NCI-H2227 (cell line): ENCODE data around the gene PLEKHM2.
A peak's percentile ranks its signal among the peaks of the same experiment; 100 is the strongest.

ENCODE experiments used
- DNase-seq: peaks from one replicate; lab custom pipeline; 2025; ENCODE audit not compliant: unreplicated experiment; lab: John Stamatoyannopoulos, UW

The PLEKHM2 gene

DNA sequence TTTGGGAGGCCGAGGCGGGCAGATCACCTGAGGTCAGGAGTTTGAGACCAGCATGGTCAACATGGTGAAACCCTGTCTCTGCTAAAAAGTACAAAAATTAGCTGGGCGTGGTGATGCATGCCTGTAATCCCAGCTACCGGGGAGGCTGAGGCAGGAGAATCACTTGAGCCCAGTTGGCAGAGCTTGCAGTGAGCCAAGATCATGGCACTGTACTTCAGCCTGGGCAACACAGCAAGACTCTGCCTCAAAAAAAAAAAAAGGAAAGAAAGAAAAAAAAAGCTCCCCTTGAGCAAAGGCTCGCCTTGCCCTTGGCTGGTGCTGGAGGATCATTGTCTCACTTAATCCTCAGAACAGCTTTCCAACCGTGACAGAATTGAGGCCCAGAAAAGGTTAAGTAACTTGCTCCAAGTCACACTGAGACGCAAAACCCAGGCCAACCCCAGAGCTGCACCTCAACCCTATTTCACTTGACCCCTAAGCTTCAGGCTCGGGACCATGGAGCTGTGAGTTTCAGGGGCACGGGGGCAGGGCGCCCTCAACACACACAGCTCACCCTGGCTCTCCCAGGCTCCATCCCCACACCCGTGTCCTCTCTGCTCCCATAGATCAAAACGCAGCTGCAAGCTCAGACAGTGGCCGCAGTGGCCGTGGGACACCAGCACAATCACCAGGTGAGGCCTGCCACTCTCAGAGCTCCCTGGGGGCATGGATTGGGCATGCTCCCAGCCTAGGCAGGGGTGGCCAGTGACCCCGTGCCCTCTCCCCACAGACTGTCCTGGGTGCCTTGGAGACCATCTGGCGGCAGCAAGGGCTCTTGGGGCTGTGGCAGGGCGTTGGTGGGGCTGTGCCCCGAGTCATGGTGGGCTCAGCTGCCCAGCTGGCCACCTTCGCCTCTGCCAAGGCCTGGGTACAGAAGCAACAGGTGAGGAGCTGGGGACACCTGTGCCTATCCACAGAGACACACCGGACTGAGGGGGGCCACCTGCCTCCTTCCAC lies 53.5 kb downstream of the PLEKHM2 start:
- no peak for DNase-seq

DNA sequence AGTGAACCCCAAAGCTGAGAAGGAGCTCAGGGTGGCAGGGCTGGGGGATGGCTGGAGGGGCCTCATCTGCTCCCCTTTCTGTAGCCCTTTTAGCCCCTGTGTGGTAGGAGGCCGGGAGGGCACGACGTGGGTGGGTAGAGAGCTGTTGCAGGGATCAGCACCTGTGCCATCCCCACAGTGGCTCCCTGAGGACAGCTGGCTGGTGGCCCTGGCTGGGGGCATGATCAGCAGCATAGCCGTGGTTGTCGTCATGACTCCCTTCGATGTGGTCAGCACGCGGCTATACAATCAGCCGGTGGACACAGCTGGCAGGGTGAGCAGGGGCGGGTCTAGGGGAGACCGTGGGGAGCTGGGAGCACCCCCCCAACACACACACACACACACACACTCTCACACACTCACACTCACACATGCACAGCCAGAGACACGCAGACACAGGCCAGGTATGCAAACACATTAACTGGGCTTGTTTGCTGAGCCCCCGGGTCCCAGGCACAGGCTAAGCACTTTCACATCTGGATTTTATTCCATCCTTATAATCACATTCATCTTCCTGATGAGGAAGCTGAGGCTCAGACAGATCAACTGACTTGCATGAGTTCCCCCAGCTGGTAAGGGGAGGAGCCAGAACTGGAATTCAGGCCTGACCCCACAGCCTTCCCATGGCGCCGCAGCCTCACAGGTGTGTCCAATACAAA lies 54.4 kb downstream of the PLEKHM2 start:
- DNase-seq = no peak

DNA sequence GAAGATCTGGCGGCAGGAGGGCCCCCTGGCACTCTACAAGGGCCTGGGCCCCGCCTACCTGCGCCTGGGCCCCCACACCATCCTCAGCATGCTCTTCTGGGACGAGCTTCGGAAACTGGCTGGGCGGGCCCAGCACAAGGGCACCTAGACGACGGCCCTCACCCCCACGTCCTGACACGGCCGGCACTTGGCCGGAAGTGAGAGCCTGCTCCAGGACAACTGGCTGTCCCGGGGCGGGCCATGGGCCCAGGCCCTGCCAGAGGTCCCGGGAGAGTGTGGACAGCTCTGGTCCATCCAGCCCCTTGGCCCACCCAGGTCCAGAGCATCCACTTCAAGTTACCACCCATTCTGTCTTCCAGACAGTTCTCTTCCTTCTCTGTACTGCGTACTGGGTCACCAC lies 55.1 kb downstream of the PLEKHM2 start:
- DNase-seq = no peak

DNA sequence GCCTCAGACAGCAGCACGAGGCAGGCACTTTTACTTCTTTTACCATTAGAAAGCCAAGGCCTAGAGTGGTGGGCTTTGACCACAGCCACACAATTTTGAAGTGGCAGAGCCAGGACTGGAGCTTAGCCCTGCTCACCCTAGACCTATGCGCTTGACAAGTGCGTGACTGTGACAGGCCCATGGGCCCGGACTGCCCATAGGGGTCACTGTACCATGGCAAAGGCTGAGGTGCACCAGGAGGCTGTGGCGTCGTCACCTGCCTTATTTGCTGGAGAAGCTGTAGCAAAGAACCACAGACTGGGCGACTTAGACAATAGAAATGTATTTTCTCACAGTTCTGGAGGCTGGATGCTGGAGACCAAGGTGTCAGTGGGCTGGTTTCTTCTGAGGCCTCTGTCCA lies 55.6 kb downstream of the PLEKHM2 start:
- DNase-seq = no peak

DNA sequence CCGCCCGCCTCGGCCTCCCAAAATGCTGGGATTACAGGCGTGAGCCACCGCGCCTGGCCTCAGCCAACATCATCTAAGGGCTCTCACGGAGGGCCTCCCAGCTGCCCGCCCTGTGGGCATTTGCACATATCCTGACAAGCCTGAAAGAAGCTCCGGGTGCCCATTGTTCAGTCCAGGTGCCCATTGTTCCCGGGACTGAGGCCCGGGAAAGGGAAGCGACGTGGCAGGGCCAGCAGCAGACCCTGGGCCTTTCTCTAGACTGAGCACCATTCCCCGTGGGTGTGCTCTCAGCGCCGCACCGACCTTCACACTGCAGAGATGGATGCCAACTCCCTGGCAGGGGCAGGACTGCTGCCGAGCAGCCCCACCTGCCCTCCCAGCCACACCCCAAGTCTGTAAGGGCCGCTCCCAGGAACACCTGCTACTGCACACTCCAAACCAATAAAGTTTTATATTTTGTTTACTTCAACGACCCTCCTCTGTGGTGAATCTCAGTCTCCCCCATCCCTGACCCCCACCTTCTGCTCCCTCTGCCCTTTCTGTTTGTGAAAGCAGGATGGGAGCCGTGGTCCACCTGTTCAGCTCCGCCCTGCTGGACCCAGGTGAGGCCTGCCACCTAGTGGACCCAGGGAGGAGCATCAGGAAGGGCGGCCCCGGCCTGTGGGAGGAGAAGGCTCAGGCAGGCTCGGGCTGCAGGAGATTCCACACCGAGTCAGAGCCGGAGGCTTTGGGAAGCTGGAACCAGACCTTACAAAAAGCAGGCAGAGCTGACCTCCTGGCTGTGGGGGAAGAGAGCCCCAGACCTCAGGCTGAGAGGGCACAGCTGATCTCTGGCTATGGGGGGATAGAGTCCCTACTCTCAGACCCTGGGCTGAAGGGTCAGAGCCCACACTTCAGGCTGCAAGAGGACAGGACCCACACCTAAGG lies 57.1 kb downstream of the PLEKHM2 start:
- peak; percentile 85 for DNase-seq

DNA sequence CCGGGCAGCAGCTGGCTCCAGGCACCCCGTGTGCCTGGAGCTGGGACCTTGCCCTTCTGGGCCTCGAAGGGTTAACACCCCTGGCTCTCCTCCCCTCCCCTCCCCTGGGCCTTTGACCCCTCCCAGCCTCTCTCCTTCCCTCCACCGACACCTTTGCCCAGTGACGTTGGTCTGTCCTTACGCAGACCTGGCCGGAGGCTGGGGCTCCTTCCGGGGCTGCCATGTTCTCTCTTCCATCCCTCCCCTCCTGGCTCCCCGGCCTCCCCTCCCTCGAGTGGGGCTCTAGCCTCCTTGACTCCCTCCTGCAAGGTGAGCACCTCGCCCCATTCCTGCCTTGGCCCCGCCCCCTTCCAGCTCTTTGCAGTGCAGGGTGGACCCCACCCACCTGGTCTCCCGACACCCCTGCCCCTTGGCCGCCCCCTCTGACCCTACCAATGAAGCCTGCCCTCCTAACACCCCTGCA lies 58.2 kb downstream of the PLEKHM2 start, which contains the start of gene TMEM82:
TMEM82 (plus strand) TSS at position 161 of the 463 bp plus-strand sequence; CDS start at position 222, 61 bp downstream.
- DNase-seq = no peak

DNA sequence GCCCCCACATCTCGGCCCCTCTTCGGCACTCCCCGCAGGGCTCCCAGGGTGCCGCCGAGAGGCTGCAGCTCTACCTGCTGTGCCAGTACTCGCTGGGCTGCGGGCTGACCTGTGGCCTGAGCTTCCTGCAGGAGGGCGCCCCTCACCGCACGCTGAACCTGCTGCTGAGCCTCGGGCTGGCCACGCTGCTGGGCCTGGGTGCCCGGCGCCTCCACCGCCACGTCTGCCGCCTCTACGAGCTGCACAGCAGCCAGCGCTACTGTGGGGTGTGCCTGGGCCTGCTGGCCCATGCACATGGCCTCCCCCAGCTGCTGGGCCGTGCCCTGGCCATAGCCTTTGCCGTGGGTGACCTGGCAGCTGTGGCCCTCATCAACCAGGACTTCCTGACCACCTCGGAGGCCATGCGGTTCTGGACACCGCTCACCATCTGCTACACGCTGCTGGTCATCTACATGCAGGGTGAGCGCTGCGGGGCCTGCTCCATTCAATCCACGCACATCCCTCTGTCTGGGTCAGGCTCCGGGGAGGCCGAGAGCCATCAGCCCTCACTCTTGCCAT lies 60.1 kb downstream of the PLEKHM2 start:
- DNase-seq = no peak

DNA sequence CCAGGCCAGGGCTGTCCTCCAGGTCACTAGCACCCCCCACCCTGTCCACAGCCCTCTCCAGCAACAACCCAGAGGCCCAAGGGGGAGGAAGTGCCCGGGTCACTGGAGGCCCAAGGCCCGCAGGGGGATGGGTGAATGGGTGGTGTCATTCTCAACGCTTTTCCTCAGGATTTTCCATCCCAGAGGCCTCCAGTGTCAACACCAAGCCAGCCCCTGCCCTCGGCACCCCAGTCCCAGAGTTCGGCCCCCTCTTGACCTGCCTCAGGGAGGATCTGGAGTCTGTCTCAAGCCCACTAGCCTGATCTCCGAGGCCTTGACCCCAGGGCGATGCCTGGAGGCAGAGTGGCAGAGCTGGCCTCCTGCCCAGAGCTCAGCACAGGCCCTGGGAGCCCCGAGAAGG lies 63.3 kb downstream of the PLEKHM2 start:
- DNase-seq = no peak

DNA sequence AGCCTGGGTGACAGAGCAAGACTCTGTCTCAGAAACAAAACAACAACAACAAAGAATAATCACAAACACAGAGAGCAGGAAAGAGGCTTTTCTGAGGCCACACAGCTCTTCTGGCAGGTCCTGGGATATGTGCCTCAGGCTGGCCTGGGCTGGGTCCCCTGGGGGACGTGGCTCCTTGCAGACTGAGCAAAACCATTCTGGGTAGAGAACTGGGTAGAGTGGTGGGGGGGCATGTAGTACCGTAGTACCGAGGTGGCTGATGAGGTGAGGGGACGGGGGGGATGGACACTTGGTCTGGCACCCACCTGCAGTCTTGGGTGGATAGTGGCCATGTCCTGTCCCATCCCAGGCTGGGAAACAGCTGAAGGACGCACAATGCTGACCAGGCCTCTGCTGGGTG lies 64.1 kb downstream of the PLEKHM2 start:
- DNase-seq = no peak

DNA sequence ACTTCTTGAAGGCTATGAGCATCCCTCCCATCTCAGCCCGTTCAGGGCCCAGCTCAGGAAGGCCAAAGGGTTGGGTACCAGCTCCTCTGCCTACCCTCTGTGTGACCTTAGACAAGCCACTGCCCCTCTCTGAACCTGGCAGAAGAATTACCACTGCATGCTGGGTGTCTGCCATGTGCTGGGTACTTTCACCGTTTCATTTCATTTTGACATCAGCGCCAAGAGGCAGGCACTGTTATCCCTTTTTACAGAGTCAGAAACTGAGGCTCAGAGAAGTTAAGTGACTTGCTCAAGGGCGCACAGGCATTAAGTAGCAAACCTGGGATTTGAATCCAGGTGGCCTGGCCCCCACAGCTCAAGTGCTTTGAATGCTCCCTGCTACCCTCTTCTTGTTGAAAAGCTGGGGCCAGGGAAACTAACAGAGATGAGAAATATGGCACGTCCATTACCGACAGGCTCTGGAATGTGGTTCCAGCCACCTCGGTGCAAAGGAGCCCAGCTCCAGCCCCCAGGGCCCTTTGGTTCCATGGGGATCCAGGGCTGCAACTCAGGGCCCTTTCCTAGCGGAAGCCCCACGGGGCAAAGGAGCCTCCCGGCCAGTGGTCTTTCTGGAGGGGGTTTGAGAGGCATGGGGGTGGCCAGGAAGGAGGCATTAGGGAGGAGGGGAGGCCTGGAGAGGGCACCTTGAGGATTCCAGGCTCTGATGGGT lies 64.7 kb downstream of the PLEKHM2 start:
- DNase-seq = no peak

DNA sequence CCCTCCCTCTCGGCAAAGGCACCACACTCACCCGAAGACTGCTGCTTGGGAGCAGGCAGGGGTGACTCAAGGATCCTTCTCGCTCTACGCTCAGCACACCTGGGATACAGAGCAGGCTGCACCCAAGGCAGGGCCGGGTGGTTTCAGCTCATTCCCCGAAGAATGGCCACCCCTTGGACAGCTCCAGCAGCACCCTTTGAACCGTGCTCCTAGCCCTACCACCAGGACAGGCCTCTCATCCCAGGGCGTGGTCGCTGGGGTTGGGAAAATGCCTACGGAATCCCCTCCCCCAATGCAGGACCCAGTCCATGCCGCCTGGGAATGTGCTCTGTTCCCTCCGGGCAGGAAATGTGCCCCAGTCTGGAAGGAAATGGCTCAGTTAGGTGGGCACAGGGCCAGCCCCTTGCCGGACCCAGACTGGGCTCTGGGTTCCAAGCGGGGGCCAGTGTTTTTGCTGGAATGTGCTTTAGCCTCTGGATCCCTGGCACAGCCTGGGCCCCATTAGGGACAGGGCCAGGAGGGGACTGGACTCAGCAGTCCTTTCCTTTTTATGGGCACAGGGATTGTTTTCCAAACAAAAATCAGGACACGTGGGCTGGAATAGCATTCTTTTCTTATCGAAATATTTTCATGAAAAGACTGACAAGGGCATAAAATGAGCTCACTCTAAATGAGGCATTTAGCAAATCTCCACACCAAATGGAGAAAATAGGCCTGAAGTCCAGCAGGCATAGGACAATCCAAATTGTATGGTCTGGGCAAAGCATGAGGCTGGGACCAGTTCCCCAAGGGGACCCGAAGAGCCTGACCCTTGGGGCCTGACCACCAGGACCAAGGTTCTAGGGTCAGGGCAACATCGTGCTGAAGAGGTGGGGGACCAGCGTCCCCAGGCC lies 65.5 kb downstream of the PLEKHM2 start:
- no peak for DNase-seq

DNA sequence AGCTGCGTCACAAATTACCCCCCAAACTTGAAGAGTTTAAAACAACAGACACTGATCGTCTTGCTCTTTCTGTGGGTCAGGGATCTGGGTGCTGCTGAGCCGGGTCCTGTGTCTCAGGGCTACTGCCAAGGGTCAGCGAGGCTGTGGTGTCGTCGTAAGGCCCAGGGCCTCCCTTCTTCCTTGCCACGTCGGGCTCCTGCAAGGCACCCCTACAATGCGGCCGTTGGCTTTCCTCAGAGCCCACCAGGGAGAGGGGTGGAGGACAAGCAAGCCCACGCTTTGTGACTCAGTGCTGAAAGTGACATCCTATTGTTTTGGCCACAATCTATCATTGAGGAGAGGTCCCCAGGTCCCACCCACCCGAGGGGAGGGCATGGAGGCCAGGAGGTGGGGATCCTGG lies 66.8 kb downstream of the PLEKHM2 start:
- DNase-seq = no peak

DNA sequence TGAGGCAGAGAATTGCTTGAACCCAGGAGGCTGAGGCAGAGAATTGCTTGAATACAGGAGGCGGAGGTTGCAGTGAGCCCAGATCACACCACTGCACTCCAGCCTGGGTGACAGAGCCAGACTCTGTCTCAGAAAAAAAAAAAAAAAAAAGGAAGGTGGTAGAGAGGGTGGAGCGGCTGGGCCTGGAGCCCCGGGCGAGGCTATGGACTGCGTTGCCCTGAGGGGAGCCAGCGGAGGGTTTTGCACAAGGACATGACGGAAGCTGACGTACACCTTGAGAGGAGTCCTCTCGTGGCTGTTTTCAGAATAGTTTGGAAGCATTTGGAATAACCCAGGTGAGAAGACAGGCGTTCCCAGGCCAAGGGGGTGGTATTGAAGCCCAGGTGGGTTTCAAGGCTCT lies 67.6 kb downstream of the PLEKHM2 start:
- no peak for DNase-seq

DNA sequence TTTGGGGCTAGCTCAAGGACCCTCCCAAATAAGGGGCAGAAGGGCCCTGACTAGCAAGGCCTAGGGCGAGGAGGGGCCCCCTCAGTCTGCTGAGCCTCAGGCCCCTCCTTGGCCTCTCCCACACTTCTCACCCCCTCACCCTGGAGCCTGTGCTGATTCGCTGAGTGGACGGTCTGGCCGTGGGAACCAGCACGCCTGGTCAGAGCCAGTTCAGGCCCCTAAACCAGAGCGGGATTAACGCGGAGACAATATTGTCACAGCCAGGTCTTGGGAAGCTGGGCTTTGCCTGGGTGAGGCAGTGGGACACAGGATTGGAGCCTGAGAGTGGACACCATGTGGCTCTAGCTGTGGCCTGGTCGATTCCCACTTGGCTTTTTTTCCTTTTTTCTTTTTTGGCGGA lies 69.7 kb downstream of the PLEKHM2 start:
- no peak for DNase-seq

DNA sequence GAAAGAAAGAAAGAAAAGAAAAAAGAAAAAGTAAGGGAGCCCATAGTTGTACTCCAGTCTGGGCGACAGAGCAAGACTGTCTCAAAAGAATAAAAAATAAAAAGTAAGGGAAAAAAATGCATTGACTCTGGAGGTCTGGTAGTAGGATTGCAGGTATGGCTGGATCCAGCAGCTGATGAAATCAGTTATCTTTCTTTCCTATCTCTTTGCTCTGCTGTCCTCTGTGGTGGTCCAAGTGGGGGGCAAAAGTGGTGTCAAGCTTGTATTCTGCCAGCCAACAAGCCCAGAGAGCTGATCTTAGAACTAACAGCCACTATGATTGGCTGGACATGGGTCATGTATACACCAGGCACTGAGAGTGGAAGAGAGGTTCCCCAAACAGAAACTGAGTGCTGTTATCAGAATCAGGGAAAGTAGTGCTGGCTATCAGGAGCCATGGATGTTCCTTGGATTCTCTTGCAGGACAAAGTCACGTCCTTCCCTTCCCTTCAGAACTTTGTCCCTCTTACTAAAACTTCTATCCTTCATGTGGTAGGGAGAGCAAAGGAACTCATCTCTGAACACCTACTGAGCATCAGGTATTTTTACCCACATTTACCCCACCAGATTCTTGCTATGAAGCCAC lies 71.0 kb downstream of the PLEKHM2 start:
- no peak for DNase-seq

DNA sequence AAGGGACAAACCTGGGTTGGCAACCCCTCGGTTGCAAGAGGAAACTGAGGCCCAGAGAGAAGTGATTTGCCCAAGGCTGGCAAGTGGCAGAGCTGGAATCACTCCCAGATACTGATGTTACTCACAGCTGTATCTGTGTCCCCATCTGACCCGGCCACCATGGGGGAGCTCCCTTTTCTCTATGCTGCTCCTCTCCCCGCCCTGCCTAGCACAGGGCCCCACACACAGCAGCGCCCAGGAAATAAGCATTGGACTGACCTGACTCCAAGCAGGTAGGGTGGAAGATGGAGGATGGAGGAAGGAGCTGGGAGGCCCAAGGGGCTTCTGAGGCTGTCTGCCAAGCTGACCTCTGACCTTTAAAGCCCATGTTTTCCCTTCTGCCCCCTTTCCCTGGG lies 71.5 kb downstream of the PLEKHM2 start:
- DNase-seq = no peak

DNA sequence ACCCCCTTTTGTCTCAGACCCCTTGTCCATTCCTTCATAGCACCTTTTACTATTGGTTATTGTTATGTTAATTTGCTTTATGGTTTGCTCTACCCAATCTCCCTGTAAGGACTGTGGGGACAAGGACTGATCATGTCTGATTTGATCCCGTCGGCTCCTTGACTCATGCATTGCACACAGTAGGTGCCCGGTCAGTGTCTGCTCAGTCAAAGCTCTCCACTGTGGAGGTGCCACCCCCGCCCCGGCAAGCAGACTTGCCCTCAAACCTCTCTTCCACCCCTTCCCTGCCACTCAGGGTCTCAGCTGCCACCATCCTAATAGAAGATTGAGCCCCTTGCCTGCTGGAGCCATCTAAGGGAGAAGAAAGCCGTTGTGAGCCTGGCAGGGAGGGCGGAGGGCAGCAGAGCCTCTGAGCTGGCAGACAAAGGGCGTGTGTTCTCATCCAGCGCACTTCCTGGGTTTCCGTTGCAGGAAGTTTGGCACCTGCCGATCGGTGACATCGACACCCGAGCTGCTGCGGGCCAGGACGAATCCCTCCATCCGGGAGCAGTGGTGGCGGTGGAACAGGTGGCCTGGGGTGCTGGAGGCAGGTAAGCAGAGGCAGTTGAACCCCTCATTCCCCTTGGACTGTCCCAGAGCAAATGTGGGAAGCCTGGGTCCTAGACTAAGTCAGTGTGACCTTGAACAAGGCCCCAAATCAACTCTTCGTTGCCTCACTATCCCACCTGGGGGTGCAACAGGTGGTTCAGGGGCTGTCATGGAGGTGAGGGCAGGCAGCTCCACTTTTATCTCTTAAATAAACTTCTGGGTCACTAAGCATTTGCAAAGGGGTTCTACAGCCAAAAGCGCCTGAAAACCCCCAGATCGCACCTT lies 72.3 kb downstream of the PLEKHM2 start:
- DNase-seq = no peak
